GM12865 (cell line): Measurements from ENCODE around the gene ZNF787.

Experiments used
- DNase-seq: peaks from one replicate; pipeline ENCODE4 v3.0.0; 2010; ENCODE audit warnings: low read depth
- H3K4me3 ChIP-seq: 2 replicates; pipeline ENCODE4 v1.5.1; 2011; ENCODE audit warnings: mild to moderate bottlenecking, low read depth, low read length, control low read depth
- CTCF ChIP-seq: IDR thresholded peaks from 2 replicates; pipeline ENCODE4 v1.5.1; 2011; ENCODE audit warnings: low read length, control low read depth, low read depth, inconsistent platforms; ENCODE audit not compliant: insufficient read depth; ENCODE audit errors: missing control alignments

ZNF787 gene

GRCh38 chr19:56113074-56113632, 7.9 kb downstream of the ZNF787 start:
- DNase-seq = no peak
- H3K4me3 ChIP-seq = no peak overlapping the region
- no peak for TF ChIP-seq CTCF

GRCh38 chr19:56112313-56112709, 8.8 kb downstream of the ZNF787 start:
- TF ChIP-seq CTCF = no peak
- peak overlapping the region; percentile 43 for H3K4me3 ChIP-seq
- peak; percentile 36 for DNase-seq

DNA sequence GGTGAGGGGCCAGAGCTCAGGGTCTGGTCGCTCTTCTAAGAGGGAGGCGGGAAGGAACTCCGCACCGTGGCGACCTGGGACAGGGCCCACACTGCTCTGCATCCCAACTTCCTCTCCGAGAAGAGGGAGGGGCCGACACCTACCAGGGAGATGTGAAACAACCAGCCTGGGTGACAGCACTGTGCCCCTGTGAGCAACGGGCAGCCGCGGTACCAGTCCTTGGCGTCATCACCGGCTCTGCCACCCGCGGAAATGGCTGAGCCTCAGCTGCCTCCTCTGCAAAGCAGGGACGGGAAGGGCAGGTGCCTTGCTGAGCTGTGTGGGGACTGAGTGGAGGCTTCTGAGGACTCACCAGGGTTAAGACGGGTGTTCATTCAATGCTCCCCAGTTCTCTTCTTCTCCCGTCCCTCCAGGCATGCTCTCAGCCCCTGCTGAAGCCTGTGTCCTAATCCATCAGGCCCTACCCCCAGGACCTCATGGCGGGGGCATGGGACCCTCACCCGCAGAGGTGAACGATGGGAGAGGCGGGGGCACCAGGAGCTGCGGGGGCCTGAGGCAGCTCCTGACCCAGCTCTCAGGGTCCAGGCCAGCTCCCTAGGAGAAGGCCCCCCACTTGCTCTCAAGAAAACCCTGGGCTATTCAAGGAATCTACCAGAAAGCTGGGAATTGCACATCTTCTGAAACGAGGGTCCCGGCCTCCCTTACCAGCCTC, 9.3 kb downstream of the ZNF787 start:
- no peak for TF ChIP-seq CTCF
- peak overlapping the region; percentile 43 for H3K4me3 ChIP-seq
- peak; percentile 83 for DNase-seq

DNA sequence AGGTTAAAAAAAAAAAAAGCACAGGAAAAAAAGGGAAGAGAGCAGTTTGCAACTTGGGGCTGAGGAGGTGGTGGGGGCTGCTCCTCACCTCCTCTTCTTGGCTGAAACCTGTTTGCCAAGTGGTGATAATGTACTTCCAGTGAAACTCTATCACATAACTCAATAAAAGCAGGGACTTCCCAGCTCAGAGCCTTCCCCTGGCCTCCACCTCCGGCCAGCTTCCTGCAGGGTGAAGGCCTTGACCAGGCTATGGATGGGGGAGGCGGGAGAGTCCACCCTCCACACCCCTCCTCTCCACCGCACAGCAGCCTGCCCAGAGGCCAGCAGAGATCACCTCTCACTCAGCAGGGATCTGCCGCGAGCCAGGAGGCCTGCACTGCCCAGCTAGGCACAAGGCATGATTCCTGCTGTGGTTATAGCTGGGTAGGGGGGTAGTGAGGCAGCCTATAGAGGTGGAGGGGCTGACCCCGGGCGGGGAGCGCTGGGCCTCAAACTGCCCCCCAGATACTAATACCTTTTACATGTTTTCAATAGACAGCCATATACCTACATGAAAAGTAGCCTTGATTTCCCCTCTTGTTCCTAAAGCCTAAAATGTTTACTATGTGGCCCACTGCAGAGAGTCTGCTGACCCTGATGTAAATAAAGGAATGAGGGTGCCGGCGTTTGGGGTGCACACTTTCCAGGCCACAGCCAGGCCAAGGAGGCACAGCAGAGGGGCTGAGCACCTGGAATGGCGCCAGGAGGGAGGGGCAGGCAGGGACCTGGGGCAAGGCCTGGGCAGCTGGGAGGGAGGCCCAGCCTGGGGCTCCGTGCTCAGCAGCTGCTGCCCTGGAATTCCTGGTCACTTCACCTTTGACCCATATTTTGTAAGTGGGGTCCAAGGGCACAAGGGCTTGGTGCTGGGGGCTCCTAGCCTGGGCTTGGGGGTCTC, 10.3 kb downstream of the ZNF787 start:
- TF ChIP-seq CTCF = no peak
- no peak overlapping the region for H3K4me3 ChIP-seq
- DNase-seq = no peak

- no peak for TF ChIP-seq CTCF
Observed at GRCh38 chr19:56109226-56109625, 11.9 kb downstream of the ZNF787 start.

DNA sequence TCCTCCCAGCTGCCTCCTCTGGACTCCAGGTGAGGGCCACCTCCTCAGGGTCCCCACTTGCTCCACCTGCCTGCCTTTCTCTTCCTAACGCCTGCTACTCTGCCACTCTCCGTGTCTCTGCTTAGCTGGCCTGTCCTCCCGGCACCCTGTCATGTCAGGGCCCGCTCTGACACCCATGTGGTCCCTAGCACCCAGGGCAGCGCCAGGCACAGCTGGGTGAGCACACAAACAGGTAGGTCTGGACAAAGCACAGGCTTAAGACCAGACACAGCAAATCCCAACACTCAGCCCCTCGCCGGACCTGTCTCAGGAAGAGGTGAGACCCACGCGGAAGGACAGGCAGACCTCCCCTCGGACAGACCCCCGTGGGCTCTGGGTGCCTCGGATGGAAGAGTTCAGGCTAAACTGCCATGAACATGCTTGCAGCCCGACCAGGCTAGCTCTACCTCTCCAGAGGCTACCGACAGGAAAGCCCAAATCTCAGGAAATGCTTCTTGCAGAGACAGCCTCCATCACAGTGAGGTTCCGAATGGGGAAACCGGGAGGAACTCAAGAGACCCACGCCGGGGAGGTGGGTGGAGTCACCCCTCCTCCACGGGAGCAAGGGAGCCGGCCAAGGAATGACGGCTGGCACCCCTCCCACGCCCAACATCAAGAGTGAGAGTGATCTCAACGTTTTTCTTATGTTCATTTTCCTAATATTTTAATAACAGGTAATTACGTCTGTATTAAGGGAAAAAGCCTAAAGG, 12.5 kb downstream of the ZNF787 start:
- H3K4me3 ChIP-seq = no peak overlapping the region

More at GRCh38 chr19:56109226-56109625, 11.9 kb downstream of the ZNF787 start:
- H3K4me3 ChIP-seq = no peak overlapping the region
- no peak for DNase-seq

More for the DNA sequence above, 12.5 kb downstream of the ZNF787 start:
- TF ChIP-seq CTCF = no peak
- DNase-seq = no peak
